ENCODE results near the gene TSC22D3.

Gene TSC22D3

DNA sequence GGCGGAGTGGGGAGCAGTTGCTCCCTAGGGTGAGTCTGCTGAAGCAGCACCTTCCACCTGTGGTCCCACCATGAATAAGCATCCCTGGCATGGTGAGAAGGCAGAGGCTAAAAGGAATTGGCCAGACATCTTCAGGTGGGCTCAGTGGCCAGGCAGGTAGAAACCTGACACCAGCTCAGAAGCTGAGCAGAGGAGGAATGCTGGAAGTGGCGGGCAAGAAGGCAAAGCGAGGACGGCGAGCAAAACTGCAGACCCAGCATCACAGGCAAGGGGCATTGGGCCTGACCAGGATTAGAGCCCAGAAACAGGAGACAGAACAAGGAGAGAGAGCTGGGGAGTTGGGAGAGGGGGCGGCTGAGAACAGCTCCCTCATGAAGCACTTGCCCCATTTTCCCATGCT is 25.3 kb downstream of the TSC22D3 start:
- no peak overlapping the region for H3K27ac ChIP-seq
- DNase-seq (ENCODE audit: low spot score) = no peak
- TF ChIP-seq, protein P1, sequence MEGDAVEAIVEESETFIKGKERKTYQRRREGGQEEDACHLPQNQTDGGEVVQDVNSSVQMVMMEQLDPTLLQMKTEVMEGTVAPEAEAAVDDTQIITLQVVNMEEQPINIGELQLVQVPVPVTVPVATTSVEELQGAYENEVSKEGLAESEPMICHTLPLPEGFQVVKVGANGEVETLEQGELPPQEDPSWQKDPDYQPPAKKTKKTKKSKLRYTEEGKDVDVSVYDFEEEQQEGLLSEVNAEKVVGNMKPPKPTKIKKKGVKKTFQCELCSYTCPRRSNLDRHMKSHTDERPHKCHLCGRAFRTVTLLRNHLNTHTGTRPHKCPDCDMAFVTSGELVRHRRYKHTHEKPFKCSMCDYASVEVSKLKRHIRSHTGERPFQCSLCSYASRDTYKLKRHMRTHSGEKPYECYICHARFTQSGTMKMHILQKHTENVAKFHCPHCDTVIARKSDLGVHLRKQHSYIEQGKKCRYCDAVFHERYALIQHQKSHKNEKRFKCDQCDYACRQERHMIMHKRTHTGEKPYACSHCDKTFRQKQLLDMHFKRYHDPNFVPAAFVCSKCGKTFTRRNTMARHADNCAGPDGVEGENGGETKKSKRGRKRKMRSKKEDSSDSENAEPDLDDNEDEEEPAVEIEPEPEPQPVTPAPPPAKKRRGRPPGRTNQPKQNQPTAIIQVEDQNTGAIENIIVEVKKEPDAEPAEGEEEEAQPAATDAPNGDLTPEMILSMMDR (IDR thresholded peaks at IDR 0.05) = no peak
- H3K4me3 ChIP-seq = no peak overlapping the region

DNA sequence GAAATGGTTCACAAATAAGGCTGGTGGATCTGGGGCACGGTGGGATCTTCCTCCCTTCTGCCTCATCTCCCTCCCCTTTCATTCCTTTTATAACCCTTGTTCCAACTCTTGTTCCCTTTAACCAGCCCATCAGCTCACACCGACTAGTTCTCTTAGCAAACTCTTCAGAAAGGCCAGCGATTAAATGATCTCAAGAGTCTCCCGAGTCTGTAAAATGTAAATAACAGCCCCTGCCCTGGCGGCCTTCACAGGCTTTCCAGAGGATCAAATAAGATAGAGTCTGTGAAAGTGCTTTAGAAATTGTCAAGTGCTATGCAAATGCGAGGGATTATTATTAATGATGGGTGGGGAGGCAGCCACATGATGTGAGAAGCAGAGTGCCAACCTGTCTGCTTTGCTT is 27.1 kb downstream of the TSC22D3 start:
- no peak overlapping the region for H3K4me3 ChIP-seq
- H3K27ac ChIP-seq = peak overlapping the region; percentile 22 to 86
- DNase-seq (ENCODE audit: low spot score) = no peak
- TF ChIP-seq, protein P1 (IDR thresholded peaks at IDR 0.05) = no peak

DNA sequence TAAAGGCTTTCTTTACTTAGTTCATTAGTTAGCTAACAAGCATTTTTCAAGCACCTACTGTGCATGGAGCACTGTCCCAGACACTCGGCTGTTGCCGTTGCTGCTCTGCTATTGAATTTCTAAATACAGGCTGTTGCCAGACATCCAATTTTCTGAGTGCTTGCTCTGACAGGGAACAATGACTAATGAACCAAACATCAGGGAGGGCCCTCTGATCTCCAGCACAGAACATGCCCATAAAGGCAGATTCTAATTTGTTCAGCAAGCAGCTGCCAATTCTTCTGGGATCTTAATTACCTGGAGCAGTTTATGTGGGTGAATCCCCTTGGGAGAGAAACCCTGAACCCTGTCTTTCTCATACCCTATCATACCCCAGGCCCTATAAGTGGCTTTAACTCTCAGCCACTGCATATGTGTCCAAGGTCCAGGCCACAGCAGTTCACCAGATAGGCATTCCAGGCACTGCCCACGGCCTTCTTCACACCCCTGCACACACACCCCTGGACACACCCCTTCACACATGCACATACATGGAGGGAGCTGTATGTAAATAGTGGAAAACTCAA is 27.9 kb downstream of the TSC22D3 start:
- Histone ChIP-seq H3K4me3 (peak overlapping the region; percentile 3), H3K27ac (peak overlapping the region; percentile 22 to 86)
- TF ChIP-seq, protein P1 (IDR thresholded peaks at IDR 0.05) = no peak
- DNase-seq (ENCODE audit: low spot score) = no peak

DNA sequence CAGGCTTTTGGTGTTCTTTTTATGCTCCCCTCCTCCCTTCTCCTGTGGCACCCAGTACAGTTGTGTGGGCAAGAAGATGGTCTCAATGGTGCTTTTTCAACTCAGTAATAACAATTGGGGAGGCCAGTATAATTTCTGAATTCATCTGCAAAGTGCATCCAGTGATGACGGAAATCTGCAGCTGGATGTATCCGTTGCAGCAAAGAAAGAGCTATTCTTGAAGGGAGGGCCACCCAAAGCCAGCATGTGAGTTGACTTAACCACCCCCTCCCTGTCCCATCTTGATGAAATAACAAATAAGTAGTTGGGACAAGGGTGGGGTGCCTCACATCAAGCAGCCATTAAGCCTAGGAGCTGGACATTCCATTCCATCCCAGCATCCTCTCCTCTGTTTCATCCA is 30.7 kb downstream of the TSC22D3 start:
- DNase-seq (ENCODE audit: low spot score) = no peak
- TF ChIP-seq, protein P1 (IDR thresholded peaks at IDR 0.05) = no peak
- H3K4me3 ChIP-seq = no peak overlapping the region
- no peak overlapping the region for H3K27ac ChIP-seq

DNA sequence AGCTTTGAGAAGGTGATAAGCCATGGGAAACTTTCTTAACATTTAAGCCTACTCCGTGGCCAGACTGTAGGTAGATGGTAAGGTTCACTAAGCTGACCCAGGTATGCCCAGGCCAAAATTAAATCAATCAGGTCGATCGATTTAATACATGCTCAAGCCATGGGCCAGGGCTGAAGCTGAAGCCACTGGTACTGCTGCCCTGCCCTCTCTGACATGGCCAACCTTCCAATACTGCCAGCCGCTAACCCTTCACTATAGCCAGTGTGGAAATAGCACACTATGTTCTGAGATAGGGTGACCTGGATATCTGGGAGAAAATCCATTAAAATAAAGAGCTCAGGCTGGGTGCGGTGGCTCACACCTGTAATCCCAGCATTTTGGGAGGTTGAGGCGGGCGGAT is 31.6 kb downstream of the TSC22D3 start:
- DNase-seq (ENCODE audit: low spot score) = no peak
- TF ChIP-seq, protein P1 (IDR thresholded peaks at IDR 0.05) = no peak
- H3K27ac ChIP-seq = peak overlapping the region in 1 of 2 donors; percentile 90
- no peak overlapping the region for H3K4me3 ChIP-seq

DNA sequence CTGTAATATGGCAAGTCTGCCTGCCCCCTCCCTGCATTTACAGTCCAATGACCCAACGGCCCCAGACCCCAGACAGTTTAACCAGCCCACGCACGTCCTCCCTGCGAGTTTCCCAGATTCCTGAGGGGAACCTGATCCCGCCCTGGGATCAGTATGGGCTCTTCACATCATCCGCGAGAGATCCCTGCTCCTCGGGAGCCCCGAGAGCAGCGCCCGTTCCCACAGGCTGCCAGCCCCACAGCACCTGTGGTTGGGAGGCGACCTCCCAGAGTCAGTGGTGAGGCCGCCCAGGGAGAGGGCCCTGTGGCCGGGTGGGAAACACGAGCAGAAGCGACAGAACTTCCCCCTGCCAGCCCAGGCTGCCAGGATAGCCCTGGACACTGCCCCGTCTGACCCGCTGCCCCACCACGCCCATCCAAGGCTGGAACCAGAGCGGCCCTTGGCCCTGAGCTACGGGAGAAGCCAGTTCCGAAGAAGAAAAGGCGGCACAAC is 32.8 kb downstream of the TSC22D3 start:
- DNase-seq (ENCODE audit: low spot score) = no peak
- Histone ChIP-seq H3K4me3 (peak overlapping the region; percentile 54), H3K27ac (peak overlapping the region; percentile 84 to 90)
- TF ChIP-seq, protein P1 (IDR thresholded peaks at IDR 0.05) = no peak

DNA sequence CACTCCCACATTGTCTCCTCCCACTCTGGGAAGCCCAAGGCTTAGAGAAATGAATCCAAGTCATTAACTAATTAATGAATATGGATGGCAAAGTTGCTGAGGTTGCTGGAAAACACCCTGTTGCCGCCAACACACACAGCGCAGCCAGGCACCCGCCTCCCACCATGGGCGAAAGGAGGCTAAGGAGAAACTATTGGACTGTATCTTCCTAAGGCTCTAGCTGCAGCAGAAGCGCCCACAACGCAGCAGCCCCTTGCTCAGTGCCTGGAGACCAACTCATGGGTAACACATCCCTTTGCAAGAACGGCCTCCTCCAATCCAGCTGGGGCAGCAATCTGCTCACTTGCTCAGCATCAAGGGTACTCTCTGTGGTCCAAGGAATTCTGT is 34.2 kb downstream of the TSC22D3 start:
- Histone ChIP-seq H3K4me3 (peak overlapping the region; percentile 42), H3K27ac (peak overlapping the region; percentile 65 to 90)
- no peak for DNase-seq (ENCODE audit: low spot score)
- TF ChIP-seq, protein P1 (IDR thresholded peaks at IDR 0.05) = no peak
